VCaP (cell line): ENCODE results near the gene NNMT.

Source experiments
- H3K27ac ChIP-seq: fragments of 450-650 bp; 2 replicates; pipeline ENCODE4 v1.5.1; 2017
- CTCF ChIP-seq: fragments of 450-650 bp; conservative IDR thresholded peaks from 2 replicates; pipeline ENCODE4 v1.5.1; 2017; ENCODE audit warnings: mild to moderate bottlenecking, moderate library complexity

Gene NNMT

GRCh38 chr11:114319716-114320328, 23.6 kb downstream of the NNMT start:
- peak overlapping the region; percentile 94; the same call in 1 of the 2 replicates for H3K27ac ChIP-seq
- TF ChIP-seq CTCF, result no peak

- no peak overlapping the region for H3K27ac ChIP-seq
- no peak for TF ChIP-seq CTCF
These were observed 25.5 kb downstream of the NNMT start for GRCh38 chr11:114321621-114322257.

GRCh38 chr11:114322934-114323333, 26.7 kb downstream of the NNMT start:
- TF ChIP-seq CTCF, result no peak
- H3K27ac ChIP-seq, result no peak overlapping the region

- H3K27ac ChIP-seq, result no peak overlapping the region
- no peak for TF ChIP-seq CTCF
These were observed 30.0 kb downstream of the NNMT start for GRCh38 chr11:114326151-114326550.

- no peak for TF ChIP-seq CTCF
- H3K27ac ChIP-seq, result no peak overlapping the region
These were observed 30.6 kb downstream of the NNMT start for GRCh38 chr11:114326776-114327175.

GRCh38 chr11:114330373-114330772, 34.2 kb downstream of the NNMT start:
- no peak overlapping the region for H3K27ac ChIP-seq

More at GRCh38 chr11:114330373-114330772, 34.2 kb downstream of the NNMT start:
- no peak for TF ChIP-seq CTCF
